Keratinocyte (primary cell): ENCODE results near the gene MAGI2.

ENCODE experiments used
- EZH2 ChIP-seq: IDR thresholded peaks from one replicate; pipeline ENCODE4 v1.6.1; 2012; ENCODE audit warnings: inconsistent platforms, mild to moderate bottlenecking, low read length, moderate library complexity
- TF ChIP-seq, protein P1 (sequence below), 3 experiments: IDR thresholded peaks in 1 of 3; conservative IDR thresholded peaks in 1 of 3; optimal IDR thresholded peaks in 1 of 3; 2 replicates in 2 of 3; 3 replicates in 1 of 3; pipeline versions ENCODE3 to v1.5.1; 2011; ENCODE audit warnings: low read length in 3 of 3, mild to moderate bottlenecking in 3 of 3, moderate library complexity in 2 of 3, control low read depth in 1 of 3, inconsistent platforms in 1 of 3; ENCODE audit not compliant: insufficient read depth in 2 of 3; ENCODE audit errors: extremely low read depth in 1 of 3

DNA sequence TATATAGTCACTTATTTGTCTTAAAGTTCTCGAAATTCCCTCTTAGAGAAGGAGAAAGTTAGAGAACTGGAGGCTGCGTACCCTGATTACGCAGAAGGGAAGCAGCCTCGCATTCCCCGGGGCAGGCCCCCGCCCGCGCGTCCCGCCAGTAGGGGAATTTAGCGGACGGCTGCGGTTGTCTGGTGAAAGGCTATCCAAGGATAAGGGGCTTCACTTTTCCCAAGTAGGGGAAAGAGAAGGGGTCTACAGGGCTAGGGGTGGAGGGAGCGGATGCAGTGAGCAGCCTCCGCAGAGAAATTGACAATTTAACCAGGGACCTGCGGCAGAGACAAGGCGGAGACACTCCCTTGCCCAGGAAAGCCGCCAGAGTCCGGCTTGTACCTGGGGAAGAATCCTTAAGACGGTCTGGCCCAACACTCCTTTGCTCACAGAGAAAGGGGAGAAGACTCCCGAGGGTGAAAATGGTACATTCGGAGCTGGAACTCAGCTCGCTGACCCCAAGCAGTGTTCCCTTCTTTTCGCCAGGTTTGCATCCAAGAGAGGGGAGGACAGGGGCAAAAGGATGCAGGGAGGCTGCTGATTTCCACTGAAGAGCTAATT is 994 bp upstream of the MAGI2 start:
- TF ChIP-seq, protein P1, sequence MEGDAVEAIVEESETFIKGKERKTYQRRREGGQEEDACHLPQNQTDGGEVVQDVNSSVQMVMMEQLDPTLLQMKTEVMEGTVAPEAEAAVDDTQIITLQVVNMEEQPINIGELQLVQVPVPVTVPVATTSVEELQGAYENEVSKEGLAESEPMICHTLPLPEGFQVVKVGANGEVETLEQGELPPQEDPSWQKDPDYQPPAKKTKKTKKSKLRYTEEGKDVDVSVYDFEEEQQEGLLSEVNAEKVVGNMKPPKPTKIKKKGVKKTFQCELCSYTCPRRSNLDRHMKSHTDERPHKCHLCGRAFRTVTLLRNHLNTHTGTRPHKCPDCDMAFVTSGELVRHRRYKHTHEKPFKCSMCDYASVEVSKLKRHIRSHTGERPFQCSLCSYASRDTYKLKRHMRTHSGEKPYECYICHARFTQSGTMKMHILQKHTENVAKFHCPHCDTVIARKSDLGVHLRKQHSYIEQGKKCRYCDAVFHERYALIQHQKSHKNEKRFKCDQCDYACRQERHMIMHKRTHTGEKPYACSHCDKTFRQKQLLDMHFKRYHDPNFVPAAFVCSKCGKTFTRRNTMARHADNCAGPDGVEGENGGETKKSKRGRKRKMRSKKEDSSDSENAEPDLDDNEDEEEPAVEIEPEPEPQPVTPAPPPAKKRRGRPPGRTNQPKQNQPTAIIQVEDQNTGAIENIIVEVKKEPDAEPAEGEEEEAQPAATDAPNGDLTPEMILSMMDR (optimal IDR thresholded peaks at IDR 0.05 in 1 of 3, IDR thresholded peaks at IDR 0.05 in 1 of 3, conservative IDR thresholded peaks at IDR 0.05 in 1 of 3; ENCODE audit: extremely low read depth in 1 of 3, insufficient read depth in 2 of 3, low read length in 3 of 3), result no peak
- no peak for TF ChIP-seq EZH2
